Right lobe of liver (tissue), 4 donors: ENCODE results near the gene GRIP1.

Experiments
- CTCF ChIP-seq, 4 donors: fragments of 200-600 bp in 3 of 4; fragments of 450-650 bp in 1 of 4; IDR thresholded peaks; one replicate each; pipeline versions ENCODE4 v1.5.1 to v1.8.0; 2016 to 2022; ENCODE audit warnings: antibody characterized with exemption in 4 of 4, mild to moderate bottlenecking in 2 of 4
- POLR2A ChIP-seq: fragments of 450-650 bp; IDR thresholded peaks from one replicate; pipeline ENCODE4 v1.6.1; 2017; ENCODE audit warnings: antibody characterized with exemption, mild to moderate bottlenecking
- donor health status: DM: no; HTN: no; CAD: no.
- donor health status: DM: no; HTN: no; CAD: no.
- donor health status: DM: no; HTN: yes; CAD: no.

- TF ChIP-seq CTCF (IDR thresholded peaks at IDR 0.05) (no peak), POLR2A (no peak)
These were observed 14.1 kb upstream of the GRIP1 start for GRCh38 chr12:66692986-66693385.
